Panc1 (cell line): Measurements from ENCODE around the gene CCDC14.

Source experiments
- CTCF ChIP-seq: fragments of 450-650 bp; IDR thresholded peaks from 2 replicates; pipeline ENCODE4 v1.5.1; 2017; ENCODE audit warnings: mild to moderate bottlenecking
- POLR2AphosphoS5 ChIP-seq: IDR thresholded peaks from 2 replicates; pipeline ENCODE4 v1.6.1; 2012; ENCODE audit warnings: mild to moderate bottlenecking, low read depth, low read length, moderate library complexity
- TF ChIP-seq, protein P1 (sequence below), 2 experiments: IDR thresholded peaks; 2 replicates each; pipeline ENCODE4 v1.6.1; 2011 to 2012; ENCODE audit warnings: low read depth in 2 of 2, control low read depth in 1 of 2, low read length in 1 of 2, mild to moderate bottlenecking in 1 of 2, moderate library complexity in 1 of 2; ENCODE audit not compliant: insufficient read depth in 1 of 2

GRCh38 chr3:123993818-123994217 lies 32.8 kb upstream of the CCDC14 start:
- no peak for TF ChIP-seq CTCF
- TF ChIP-seq, protein P1, sequence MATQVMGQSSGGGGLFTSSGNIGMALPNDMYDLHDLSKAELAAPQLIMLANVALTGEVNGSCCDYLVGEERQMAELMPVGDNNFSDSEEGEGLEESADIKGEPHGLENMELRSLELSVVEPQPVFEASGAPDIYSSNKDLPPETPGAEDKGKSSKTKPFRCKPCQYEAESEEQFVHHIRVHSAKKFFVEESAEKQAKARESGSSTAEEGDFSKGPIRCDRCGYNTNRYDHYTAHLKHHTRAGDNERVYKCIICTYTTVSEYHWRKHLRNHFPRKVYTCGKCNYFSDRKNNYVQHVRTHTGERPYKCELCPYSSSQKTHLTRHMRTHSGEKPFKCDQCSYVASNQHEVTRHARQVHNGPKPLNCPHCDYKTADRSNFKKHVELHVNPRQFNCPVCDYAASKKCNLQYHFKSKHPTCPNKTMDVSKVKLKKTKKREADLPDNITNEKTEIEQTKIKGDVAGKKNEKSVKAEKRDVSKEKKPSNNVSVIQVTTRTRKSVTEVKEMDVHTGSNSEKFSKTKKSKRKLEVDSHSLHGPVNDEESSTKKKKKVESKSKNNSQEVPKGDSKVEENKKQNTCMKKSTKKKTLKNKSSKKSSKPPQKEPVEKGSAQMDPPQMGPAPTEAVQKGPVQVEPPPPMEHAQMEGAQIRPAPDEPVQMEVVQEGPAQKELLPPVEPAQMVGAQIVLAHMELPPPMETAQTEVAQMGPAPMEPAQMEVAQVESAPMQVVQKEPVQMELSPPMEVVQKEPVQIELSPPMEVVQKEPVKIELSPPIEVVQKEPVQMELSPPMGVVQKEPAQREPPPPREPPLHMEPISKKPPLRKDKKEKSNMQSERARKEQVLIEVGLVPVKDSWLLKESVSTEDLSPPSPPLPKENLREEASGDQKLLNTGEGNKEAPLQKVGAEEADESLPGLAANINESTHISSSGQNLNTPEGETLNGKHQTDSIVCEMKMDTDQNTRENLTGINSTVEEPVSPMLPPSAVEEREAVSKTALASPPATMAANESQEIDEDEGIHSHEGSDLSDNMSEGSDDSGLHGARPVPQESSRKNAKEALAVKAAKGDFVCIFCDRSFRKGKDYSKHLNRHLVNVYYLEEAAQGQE (IDR thresholded peaks at IDR 0.05; ENCODE audit: insufficient read depth in 1 of 2, low read depth in 2 of 2, low read length in 1 of 2), result no peak
- no peak for TF ChIP-seq POLR2AphosphoS5
